HG03060 (cell line): ENCODE measurements around the gene SPEM1.
A peak's percentile ranks its signal among the peaks of the same experiment; 100 is the strongest.

ENCODE experiments used
- ATAC-seq: cut with Tn5 transposase; IDR thresholded peaks from one replicate; pipeline ENCODE4 v1.9.1; 2021; ENCODE audit warnings: low read depth, moderate number of reproducible peaks; ENCODE audit not compliant: unreplicated experiment

The SPEM1 gene

GRCh38 chr17:7398612-7399011, 21.5 kb upstream of the SPEM1 start:
- ATAC-seq: no peak

GRCh38 chr17:7403043-7403726, 16.9 kb upstream of the SPEM1 start:
- no peak for ATAC-seq

- no peak for ATAC-seq
Observed at GRCh38 chr17:7403727-7403976, 16.5 kb upstream of the SPEM1 start.

- peak; percentile 75 for ATAC-seq
Observed at GRCh38 chr17:7403977-7404736, 16.0 kb upstream of the SPEM1 start, which contains the start of gene TMEM256. TSS of gene TMEM256 (minus strand) at chr17:7404097. CDS start at chr17:7404084, 13 bp downstream.

- ATAC-seq: no peak
Observed at GRCh38 chr17:7404737-7405349, 15.3 kb upstream of the SPEM1 start.

- no peak for ATAC-seq
Observed at GRCh38 chr17:7405350-7406234, 14.5 kb upstream of the SPEM1 start.

GRCh38 chr17:7406235-7406825, 13.8 kb upstream of the SPEM1 start:
- ATAC-seq: no peak

- no peak for ATAC-seq
Observed at GRCh38 chr17:7407082-7407481, 13.0 kb upstream of the SPEM1 start.

GRCh38 chr17:7407485-7408251, 12.5 kb upstream of the SPEM1 start, which contains the start of gene NLGN2:
TSS of gene NLGN2 (plus strand) at chr17:7407845. CDS start at chr17:7408256, 411 bp downstream.
- no peak for ATAC-seq

GRCh38 chr17:7408252-7408727, 11.8 kb upstream of the SPEM1 start:
- ATAC-seq: no peak

- no peak for ATAC-seq
Observed at GRCh38 chr17:7408863-7409262, 11.3 kb upstream of the SPEM1 start.

- ATAC-seq: no peak
Observed at GRCh38 chr17:7409716-7410115, 10.4 kb upstream of the SPEM1 start.

- ATAC-seq: no peak
Observed at GRCh38 chr17:7410634-7411426, 9.3 kb upstream of the SPEM1 start.

GRCh38 chr17:7411427-7411750, 8.7 kb upstream of the SPEM1 start:
- no peak for ATAC-seq

- ATAC-seq: no peak
Observed at GRCh38 chr17:7413346-7413985, 6.7 kb upstream of the SPEM1 start.

GRCh38 chr17:7414837-7415236, 5.3 kb upstream of the SPEM1 start:
- ATAC-seq: no peak

GRCh38 chr17:7415784-7416183, 4.3 kb upstream of the SPEM1 start:
- ATAC-seq: no peak

- no peak for ATAC-seq
Observed at GRCh38 chr17:7416323-7416722, 3.8 kb upstream of the SPEM1 start.
